ENCODE data around the gene GATAD1. TPM values are rescaled to one million over a fixed set of nuclear protein-coding genes. Genes with fewer than 3 reads are reported as not detected.
"Not testable (repeated sequence)": the region's sequence is repeated elsewhere in the genome, so short reads cannot be mapped to it uniquely, and the experiment has no call there.

The GATAD1 gene
- polyA plus RNA-seq, 1 donor, result 27.9 TPM

GRCh38 chr7:92437956-92438491 lies 9.3 kb upstream of the GATAD1 start:
- DNase-seq, result no peak

DNA sequence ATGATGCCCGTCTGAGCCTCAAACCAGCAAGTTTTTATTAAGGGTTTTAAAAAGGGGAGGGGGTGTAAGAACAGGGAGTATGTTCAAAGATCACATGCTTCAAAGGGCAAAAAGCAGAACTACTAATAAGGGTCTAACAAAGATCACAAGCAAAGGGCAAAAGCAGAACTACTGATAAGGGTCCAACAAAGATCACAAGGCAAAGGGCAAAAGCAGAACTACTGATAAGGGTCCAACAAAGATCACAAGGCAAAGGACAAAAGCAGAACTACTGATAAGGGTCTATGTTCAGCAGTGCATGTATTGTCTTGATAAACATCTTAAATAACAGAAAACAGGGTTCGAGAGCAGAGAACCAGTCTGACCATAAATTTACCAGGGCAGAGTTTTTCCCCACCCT lies 4.6 kb upstream of the GATAD1 start:
- not testable (repeated sequence) for DNase-seq

DNA sequence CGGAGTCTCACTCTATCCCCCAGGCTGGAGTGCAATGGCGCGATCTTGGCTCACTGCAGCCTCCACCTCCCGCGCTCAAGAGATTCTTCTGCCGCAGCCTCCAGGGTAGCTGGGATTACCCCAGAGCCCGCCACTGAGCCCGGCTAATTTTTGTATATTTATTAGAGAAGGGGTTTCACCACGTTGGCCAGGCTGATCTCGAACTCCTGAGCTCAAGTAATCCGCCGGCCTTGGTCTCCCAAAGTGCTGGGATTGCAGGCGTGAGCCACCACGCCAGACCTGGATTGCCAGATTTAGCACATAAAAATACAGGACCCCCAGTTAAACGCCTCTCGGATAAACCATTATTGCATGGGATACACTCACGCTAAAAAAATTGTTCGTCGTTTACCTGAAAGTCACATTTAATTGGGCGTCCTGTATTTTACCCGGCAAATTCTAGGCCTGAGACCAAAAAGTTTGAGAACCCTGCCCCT lies 375 bp upstream of the GATAD1 start:
- no peak for DNase-seq

DNA sequence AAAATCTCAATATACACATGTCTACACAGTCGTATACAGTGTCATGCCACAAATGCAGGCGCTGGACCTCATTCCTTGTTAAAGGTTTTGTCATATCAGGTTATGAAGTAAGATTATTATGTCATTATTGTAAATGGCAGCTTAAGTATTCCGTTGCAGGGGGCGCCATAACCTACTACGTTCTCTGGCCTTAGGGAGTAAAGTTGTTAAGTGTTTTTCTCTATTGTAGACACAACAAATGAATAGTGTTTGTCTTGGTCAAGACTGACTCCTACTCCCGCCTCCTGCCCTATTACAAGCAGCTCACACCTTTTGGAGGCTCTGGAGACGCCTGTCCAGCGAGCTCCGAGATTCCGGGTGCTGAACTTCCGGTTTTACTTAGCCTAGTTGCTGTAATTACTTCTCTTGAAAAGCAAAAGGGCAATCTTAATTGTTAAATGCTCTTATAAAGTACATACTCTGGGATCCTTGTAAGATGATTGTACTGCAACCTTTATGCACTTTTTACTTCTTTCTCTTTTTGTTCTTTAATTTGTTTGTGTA lies 994 bp downstream of the GATAD1 start:
- peak; percentile 38 for DNase-seq

GRCh38 chr7:92451645-92452044 lies 4.4 kb downstream of the GATAD1 start:
- DNase-seq, result no peak

DNA sequence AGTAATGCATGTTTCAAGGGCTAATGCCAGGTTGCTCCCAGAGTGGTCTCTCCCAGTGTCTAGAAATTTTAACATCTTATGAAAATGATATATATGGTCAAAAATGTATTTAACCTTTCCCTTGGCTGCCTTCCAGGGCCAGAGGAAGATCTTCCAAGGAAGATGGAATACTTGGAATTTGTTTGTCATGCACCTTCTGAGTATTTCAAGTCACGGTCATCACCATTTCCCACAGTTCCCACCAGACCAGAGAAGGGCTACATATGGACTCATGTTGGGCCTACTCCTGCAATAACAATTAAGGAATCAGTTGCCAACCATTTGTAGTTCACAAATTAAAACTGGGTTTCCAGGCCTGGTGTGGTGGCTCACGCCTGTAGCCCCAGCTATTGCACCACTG lies 9.0 kb downstream of the GATAD1 start:
- no peak for DNase-seq

- no peak for DNase-seq
Measured at GRCh38 chr7:92460109-92460508, 12.8 kb downstream of the GATAD1 start.

DNA sequence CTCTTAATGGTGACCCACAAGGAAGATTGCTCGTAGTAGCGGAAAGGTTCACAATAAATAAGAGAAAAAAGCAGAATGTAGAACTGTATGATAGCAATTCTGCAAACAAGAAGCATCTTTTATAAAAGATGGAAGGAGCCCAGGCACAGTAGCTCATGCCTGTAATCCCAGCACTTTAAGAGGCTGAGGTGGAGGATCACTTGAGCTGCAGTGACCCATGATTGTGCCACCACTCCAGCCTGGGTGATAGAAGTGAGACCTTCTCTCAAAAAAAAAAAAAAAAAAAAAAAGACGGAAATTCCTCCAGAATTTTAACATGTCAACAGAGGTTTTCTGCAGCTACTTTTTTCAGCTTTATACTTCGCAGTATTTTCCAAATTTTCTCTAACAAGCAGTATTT lies 13.2 kb downstream of the GATAD1 start:
- no peak for DNase-seq

DNA sequence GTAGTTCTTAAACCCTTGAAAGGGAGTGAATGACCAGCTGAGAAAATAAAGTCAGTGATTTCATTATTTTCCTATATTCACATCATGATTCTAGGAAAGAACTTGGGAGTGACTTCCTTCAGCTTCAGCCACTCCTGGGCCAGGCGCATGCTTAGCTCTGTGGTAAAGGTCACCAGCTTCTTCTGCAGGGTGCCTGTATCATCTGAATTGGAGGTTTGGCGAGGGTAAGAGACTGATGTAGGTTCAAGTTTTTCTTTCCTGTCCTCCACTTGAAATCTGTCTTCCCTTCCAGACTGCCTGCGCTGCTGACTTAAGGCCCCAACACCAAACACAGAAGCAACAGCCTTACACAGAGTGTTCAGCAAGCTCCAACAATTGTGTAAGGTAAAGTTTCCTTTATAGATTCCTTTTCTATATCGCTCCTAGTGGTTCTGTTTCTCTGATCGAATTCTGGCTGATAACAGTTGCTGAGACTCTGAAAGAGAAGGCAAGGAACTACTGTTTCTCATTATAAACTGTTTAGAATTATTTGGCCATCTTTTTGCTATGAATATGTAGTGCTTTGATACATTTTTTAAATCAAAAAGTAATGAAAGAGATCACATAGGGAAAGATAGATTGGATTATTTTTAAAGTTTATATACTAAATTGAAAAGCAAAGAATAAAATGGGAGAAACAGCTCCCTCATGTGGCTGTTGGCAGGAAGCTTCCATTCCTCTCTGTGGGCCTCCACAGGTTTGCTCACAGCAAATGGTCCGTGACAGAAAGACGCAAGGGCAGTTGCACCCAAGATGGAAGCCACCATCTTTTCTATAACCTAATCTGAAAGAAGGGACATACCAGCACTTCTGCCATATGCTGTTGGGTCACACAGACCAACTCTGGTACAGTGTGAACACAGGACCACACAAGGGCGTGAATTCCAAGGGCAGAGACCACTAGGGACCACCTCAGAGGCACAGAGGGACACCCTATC lies 14.0 kb downstream of the GATAD1 start:
- no peak for DNase-seq

DNA sequence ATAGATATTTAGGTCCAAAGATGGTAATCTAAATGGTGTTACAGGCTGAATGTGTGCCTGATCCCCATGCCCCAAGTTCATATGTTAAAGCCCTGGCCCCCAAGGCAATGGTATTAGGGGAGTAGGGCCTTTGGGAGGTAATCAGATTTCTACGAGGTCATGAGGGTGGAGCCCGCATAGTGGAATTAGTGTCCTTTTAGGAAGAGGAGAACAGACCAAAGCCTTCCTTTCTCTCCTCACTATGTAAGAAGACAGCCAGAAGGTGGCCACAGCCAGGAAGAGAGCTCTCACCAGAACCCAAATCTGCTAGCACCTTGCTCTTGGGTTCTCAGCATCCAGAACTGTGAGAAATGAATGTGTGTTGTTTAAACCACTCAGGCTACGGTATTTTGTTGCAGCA lies 15.3 kb downstream of the GATAD1 start:
- no peak for DNase-seq

- DNase-seq, result no peak
Measured at GRCh38 chr7:92464515-92464914, 17.2 kb downstream of the GATAD1 start.

GRCh38 chr7:92466682-92467081 lies 19.4 kb downstream of the GATAD1 start:
- DNase-seq, result no peak

GRCh38 chr7:92468589-92468988 lies 21.3 kb downstream of the GATAD1 start:
- not testable (repeated sequence) for DNase-seq

GRCh38 chr7:92473989-92474388 lies 26.7 kb downstream of the GATAD1 start:
- not testable (repeated sequence) for DNase-seq

GRCh38 chr7:92475261-92475770 lies 28.0 kb downstream of the GATAD1 start:
- DNase-seq, result not testable (repeated sequence)

GRCh38 chr7:92475851-92476590 lies 28.7 kb downstream of the GATAD1 start:
- DNase-seq, result not testable (repeated sequence)

- not testable (repeated sequence) for DNase-seq
Measured at GRCh38 chr7:92477681-92478080, 30.4 kb downstream of the GATAD1 start, which contains the start of gene ERVW-1. TSS of gene ERVW-1 (minus strand) at chr7:92477946. CDS start at chr7:92470381, 7,565 bp downstream.

- DNase-seq, result no peak
Measured at GRCh38 chr7:92478095-92478494, 30.8 kb downstream of the GATAD1 start.

GRCh38 chr7:92478711-92479110 lies 31.4 kb downstream of the GATAD1 start:
- no peak for DNase-seq

DNA sequence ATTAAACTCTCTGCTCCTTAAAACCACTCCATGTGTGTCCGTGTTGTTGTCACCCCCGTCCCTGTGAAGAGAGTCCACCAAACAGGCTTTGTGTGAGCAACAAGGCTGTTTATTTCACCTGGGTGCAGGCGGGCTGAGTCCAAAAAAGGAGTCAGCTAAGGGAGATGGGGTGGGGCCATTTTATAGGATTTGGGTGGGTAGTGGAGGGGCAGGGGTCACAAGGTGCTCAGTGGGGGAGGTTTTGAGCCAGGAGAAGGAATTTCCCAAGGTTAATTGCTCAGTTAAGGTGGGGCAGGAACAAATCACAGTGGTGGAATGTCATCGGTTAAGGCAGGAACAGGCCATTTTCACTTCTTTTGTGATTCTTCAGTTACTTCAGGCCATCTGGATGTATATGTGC lies 31.9 kb downstream of the GATAD1 start:
- DNase-seq, result not testable (repeated sequence)

DNA sequence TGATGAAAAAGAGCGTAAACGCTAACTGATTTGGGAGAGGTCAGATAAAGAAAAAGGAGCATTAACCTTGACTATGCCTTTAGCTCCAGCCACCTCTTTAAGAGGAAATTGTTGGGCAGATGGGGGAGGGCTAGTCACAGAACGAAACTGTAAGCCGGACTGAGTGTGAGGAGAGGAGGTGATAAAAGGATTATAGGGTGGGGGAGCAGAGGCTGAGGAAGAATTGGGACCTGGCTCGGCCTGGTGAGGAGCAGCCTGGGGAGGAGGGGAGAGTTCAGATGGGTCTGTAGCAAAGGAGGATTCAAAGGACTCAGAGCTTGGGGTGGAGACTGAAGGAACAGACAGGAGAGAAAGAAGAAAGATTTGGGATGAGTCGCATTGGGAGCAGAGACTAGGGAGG lies 36.3 kb downstream of the GATAD1 start:
- DNase-seq, result not testable (repeated sequence)

DNA sequence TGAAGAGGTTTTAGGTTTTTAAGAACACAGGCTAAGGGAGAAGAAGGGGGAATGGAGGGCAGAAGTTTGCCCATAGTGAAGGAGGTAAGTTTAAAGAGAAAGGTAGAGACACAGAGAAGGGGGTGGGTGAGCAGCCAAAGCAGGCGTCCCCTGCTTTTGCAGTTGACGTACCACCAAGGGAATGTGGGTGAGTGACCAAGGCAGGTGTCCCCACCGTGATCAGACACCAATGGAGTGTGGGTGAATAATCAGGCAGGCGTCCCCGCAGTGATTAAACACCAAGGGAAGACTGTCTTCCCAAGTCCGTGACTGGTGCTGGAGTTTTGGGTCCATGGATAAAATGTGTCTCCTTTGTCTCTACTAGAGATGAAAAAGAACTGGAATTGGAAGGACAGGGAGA lies 36.9 kb downstream of the GATAD1 start:
- DNase-seq, result not testable (repeated sequence)

Data from hindlimb muscle (tissue), 1 donor.